GM20431 (cell line): ENCODE data around the gene RADIL.

ENCODE experiments used
- in situ Hi-C: fragments of 300-500 bp; cut with MseI, MboI; formaldehyde crosslinking; loops from one replicate; pipeline ENCODE4 v1.15.0; 2020; ENCODE audit warnings: low sequenced_read_pairs; ENCODE audit not compliant: unreplicated experiment

RADIL gene

GRCh38 chr7:4854916-4855315, 28.6 kb downstream of the RADIL start:
- in situ Hi-C loops: loop anchor here (25.0 kb wide), 1 partner anchor 93 kb away; no protein-coding TSS in a partner anchor

- in situ Hi-C loops: loop anchor here (25.0 kb wide), 1 partner anchor 89 kb away; no protein-coding TSS in a partner anchor
Observed at GRCh38 chr7:4851459-4852422, 31.8 kb downstream of the RADIL start.

GRCh38 chr7:4850262-4850795, 33.2 kb downstream of the RADIL start:
- in situ Hi-C loops: loop anchor here (25.0 kb wide), 1 partner anchor 88 kb away; no protein-coding TSS in a partner anchor

GRCh38 chr7:4849390-4849789, 34.1 kb downstream of the RADIL start:
- in situ Hi-C loops: loop anchor here (25.0 kb wide), 1 partner anchor 238 kb away; no protein-coding TSS in a partner anchor

GRCh38 chr7:4845740-4846142, 37.8 kb downstream of the RADIL start:
- in situ Hi-C loops: loop anchor here (25.0 kb wide), 1 partner anchor 242 kb away; no protein-coding TSS in a partner anchor

- in situ Hi-C loops: loop anchor here (25.0 kb wide), 1 partner anchor 245 kb away; no protein-coding TSS in a partner anchor
Observed at GRCh38 chr7:4842319-4843064, 41.0 kb downstream of the RADIL start.

- in situ Hi-C loops: loop anchor here (25.0 kb wide), 1 partner anchor 245 kb away; no protein-coding TSS in a partner anchor
Observed at GRCh38 chr7:4841836-4842235, 41.7 kb downstream of the RADIL start.

GRCh38 chr7:4841007-4841784, 42.3 kb downstream of the RADIL start:
- in situ Hi-C loops: loop anchor here (25.0 kb wide), 1 partner anchor 246 kb away; no protein-coding TSS in a partner anchor

GRCh38 chr7:4840079-4840501, 43.4 kb downstream of the RADIL start:
- in situ Hi-C loops: loop anchor here (25.0 kb wide), 1 partner anchor 247 kb away; no protein-coding TSS in a partner anchor

- in situ Hi-C loops: loop anchor here (25.0 kb wide), 1 partner anchor 249 kb away; no protein-coding TSS in a partner anchor
Observed at GRCh38 chr7:4838626-4839334, 44.7 kb downstream of the RADIL start.

GRCh38 chr7:4837803-4838625, 45.5 kb downstream of the RADIL start:
- in situ Hi-C loops: loop anchor here (25.0 kb wide), 1 partner anchor 249 kb away; no protein-coding TSS in a partner anchor

GRCh38 chr7:4837041-4837802, 46.3 kb downstream of the RADIL start:
- in situ Hi-C loops: loop anchor here (25.0 kb wide), 1 partner anchor 250 kb away; no protein-coding TSS in a partner anchor

GRCh38 chr7:4836206-4836661, 47.3 kb downstream of the RADIL start:
- in situ Hi-C loops: loop anchor here (25.0 kb wide), 1 partner anchor 251 kb away; no protein-coding TSS in a partner anchor

GRCh38 chr7:4835398-4836205, 47.9 kb downstream of the RADIL start:
- in situ Hi-C loops: loop anchor here (25.0 kb wide), 1 partner anchor 252 kb away; no protein-coding TSS in a partner anchor

GRCh38 chr7:4834601-4835397, 48.7 kb downstream of the RADIL start:
- in situ Hi-C loops: loop anchor here (25.0 kb wide), 1 partner anchor 253 kb away; no protein-coding TSS in a partner anchor
